Osteoblast (primary cell): ENCODE measurements around the gene TSPAN5. TPM values are rescaled to one million over a fixed set of nuclear protein-coding genes. Genes with fewer than 3 reads are reported as not detected.

ENCODE experiments used
- DNase-seq: peaks from one replicate; pipeline ENCODE4 v3.0.0; 2011; ENCODE audit warnings: low spot score, mixed read lengths; ENCODE audit not compliant: insufficient read length; ENCODE audit errors: missing footprints
- H2AFZ ChIP-seq: 2 replicates; pipeline ENCODE4 v1.6.0; 2011; ENCODE audit warnings: mild to moderate bottlenecking, low read length
- H3K27ac ChIP-seq: 2 replicates; pipeline ENCODE4 v1.5.1; 2011; ENCODE audit warnings: mild to moderate bottlenecking, low read depth, low read length, moderate library complexity
- H3K27me3 ChIP-seq: 2 replicates; pipeline ENCODE4 v1.6.0; 2012; ENCODE audit warnings: mild to moderate bottlenecking, control low read depth, inconsistent platforms, low read length, moderate library complexity; ENCODE audit not compliant: insufficient read depth
- H3K36me3 ChIP-seq: 2 replicates; pipeline ENCODE4 v1.5.1; 2011; ENCODE audit warnings: mild to moderate bottlenecking, low read length, control low read depth, moderate library complexity; ENCODE audit not compliant: insufficient read depth
- H3K4me1 ChIP-seq: 2 replicates; pipeline ENCODE4 v1.5.1; 2011; ENCODE audit warnings: mild to moderate bottlenecking, low read length, control low read depth, moderate library complexity; ENCODE audit not compliant: insufficient read depth
- H3K4me2 ChIP-seq: 2 replicates; pipeline ENCODE4 v1.6.0; 2011; ENCODE audit warnings: mild to moderate bottlenecking, low read length; ENCODE audit not compliant: insufficient read depth
- H3K4me3 ChIP-seq: fragments of 200-600 bp; sonication (generic); 3 replicates; pipeline ENCODE4 v1.5.1; 2012; ENCODE audit warnings: mild to moderate bottlenecking, low read length, inconsistent platforms; ENCODE audit not compliant: insufficient read depth
- H3K79me2 ChIP-seq: 2 replicates; pipeline ENCODE4 v1.6.0; 2012; ENCODE audit warnings: mild to moderate bottlenecking, low read length, control low read depth, inconsistent platforms; ENCODE audit not compliant: insufficient read depth
- H3K9me3 ChIP-seq: 2 replicates; pipeline ENCODE4 v1.5.1; 2011; ENCODE audit warnings: low read depth, low read length, control low read depth
- H4K20me1 ChIP-seq: 2 replicates; pipeline ENCODE4 v1.6.0; 2012; ENCODE audit warnings: mild to moderate bottlenecking, low read length, control low read depth; ENCODE audit not compliant: insufficient read depth
- total RNA-seq: library from RNA; depleted of rRNA; stranded (reverse); fragments of >200 nt; gene quantifications from 2 replicates; pipeline ENCODE4 v1.2.3, GENCODE V29; 2012
- TF ChIP-seq, protein P1 (sequence below): IDR thresholded peaks from 2 replicates; pipeline ENCODE4 v1.5.1; 2011; ENCODE audit warnings: mild to moderate bottlenecking, low read depth, low read length, moderate library complexity; ENCODE audit errors: extremely low read depth

Gene TSPAN5
- total RNA-seq, 1 donor, result 36.9 TPM

DNA sequence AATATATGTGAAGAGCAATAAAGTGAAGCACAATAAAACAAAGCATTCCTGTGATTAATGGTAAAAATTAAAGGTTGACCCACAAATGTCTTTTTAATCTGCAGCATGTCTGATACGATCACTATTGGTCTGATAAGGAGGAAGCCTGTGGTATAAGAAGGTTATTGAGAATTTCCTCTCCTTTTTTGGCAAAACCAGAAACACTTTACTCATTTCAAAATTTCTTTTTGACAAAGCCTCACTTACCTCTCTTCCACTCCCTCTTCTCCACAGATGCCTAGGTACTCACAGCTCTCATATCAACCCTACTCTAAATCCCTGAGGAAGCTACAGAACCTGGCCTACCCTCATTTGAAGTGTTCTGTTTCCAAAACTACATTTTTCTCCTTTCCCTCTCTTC, 56.1 kb downstream of the TSPAN5 start:
- Histone ChIP-seq H3K79me2 (peaks cover 83% of the 10 kb centered on the region), H3K27me3 (no peaks in the 10 kb centered on the region), H3K27ac (peak overlapping the region; percentile 10), H3K4me1 (peaks cover 25% of the 10 kb centered on the region), H3K9me3 (no peaks in the 10 kb centered on the region), H3K4me3 (no peak overlapping the region), H3K4me2 (no peak overlapping the region), H2AFZ (no peak overlapping the region), H3K36me3 (no peaks in the 10 kb centered on the region), H4K20me1 (no peaks in the 10 kb centered on the region)
- TF ChIP-seq, protein P1, sequence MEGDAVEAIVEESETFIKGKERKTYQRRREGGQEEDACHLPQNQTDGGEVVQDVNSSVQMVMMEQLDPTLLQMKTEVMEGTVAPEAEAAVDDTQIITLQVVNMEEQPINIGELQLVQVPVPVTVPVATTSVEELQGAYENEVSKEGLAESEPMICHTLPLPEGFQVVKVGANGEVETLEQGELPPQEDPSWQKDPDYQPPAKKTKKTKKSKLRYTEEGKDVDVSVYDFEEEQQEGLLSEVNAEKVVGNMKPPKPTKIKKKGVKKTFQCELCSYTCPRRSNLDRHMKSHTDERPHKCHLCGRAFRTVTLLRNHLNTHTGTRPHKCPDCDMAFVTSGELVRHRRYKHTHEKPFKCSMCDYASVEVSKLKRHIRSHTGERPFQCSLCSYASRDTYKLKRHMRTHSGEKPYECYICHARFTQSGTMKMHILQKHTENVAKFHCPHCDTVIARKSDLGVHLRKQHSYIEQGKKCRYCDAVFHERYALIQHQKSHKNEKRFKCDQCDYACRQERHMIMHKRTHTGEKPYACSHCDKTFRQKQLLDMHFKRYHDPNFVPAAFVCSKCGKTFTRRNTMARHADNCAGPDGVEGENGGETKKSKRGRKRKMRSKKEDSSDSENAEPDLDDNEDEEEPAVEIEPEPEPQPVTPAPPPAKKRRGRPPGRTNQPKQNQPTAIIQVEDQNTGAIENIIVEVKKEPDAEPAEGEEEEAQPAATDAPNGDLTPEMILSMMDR, result no peak
- no peak for DNase-seq

DNA sequence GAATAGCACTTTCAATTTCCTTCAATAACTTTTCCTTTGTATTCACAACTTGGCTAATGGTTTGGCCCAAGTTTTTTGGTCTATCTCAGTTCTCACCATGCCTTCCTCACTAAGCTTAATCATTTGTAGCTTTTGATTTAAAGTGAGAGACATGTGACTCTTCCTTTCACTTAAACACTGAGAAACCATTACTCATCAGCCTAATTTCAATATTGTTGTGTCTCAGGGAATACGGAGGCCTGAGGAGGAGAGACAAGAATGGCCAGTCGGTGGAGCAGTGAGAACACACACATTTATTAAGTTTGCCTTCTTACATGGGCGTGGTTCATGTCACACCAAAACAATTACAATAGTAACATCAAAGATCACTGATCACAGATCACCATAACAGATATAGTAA, 56.7 kb downstream of the TSPAN5 start:
- H2AFZ ChIP-seq, result no peak overlapping the region
- no peaks in the 10 kb centered on the region for H4K20me1 ChIP-seq

DNA sequence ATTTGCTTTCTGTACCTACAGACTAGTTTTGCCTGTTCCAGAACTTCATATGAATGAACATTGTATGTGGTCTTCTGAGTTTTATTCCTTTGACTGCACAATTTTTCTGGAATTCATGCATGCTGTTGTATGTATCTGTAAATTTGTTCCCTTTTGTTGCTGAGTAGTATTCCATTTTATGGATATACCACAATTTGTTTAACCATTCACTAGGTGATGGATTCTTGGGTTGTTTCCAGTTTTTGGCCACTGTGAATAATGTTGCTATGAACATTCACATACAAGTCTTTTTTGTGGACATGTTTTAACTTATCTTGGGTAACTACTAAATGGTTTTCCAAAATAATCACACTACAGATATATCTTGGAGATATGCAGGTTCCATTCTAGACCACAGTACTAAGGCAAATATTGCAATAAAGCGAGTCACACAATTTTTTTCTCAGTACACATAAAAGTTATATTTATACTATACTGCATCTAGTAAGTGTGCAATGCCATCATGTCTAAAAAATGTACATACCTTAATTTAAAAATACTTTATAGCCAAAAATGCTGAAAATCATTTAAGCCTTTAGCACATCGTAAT, 58.7 kb downstream of the TSPAN5 start:
- no peak overlapping the region for H3K4me3 ChIP-seq
- H3K27ac ChIP-seq, result no peak overlapping the region
- H4K20me1 ChIP-seq, result no peaks in the 10 kb centered on the region
- H3K9me3 ChIP-seq, result no peaks in the 10 kb centered on the region
- no peaks in the 10 kb centered on the region for H3K27me3 ChIP-seq
- H3K79me2 ChIP-seq, result peaks cover 58% of the 10 kb centered on the region
- H2AFZ ChIP-seq, result no peak overlapping the region
- TF ChIP-seq, protein P1, result no peak
- no peak for DNase-seq
- H3K36me3 ChIP-seq, result no peaks in the 10 kb centered on the region
- peaks cover 16% of the 10 kb centered on the region for H3K4me1 ChIP-seq
- H3K4me2 ChIP-seq, result no peak overlapping the region

More for the DNA sequence above, 56.7 kb downstream of the TSPAN5 start:
- peak overlapping the region; percentile 10 for H3K27ac ChIP-seq
- TF ChIP-seq, protein P1, result peak; percentile 17
- no peak overlapping the region for H3K4me3 ChIP-seq
- peak overlapping the region; percentile 30 for H3K4me2 ChIP-seq
- no peaks in the 10 kb centered on the region for H3K36me3 ChIP-seq
- H3K4me1 ChIP-seq, result peaks cover 25% of the 10 kb centered on the region
- no peaks in the 10 kb centered on the region for H3K27me3 ChIP-seq
- DNase-seq, result peak; percentile 69
- H3K79me2 ChIP-seq, result peaks cover 77% of the 10 kb centered on the region
- no peaks in the 10 kb centered on the region for H3K9me3 ChIP-seq

DNA sequence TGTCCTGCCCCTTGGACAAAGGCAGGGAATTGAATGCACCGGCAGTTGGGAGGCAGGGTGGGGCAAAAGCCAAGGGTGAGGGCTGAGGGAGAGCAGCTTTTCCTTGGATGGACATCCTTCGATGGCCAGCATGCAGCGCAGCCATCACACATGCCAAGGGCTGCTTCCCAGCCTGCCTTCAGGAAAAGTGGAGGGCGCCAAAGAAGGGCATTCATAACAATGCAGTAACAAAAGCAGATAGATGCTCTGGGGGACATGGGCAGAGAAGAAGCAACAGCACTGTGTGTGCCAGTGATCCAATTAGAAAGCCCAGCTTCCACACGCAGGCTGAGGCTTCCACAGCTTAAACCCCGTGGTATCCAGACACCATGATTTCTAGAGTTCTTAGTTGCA, 71.5 kb downstream of the TSPAN5 start:
- H3K36me3 ChIP-seq, result no peaks in the 10 kb centered on the region
- peaks cover 4% of the 10 kb centered on the region for H4K20me1 ChIP-seq
- no peak overlapping the region for H2AFZ ChIP-seq
- no peak for DNase-seq
- H3K4me3 ChIP-seq, result no peak overlapping the region
- TF ChIP-seq, protein P1, result no peak
- no peak overlapping the region for H3K27ac ChIP-seq
- no peaks in the 10 kb centered on the region for H3K4me1 ChIP-seq
- peaks cover 83% of the 10 kb centered on the region for H3K79me2 ChIP-seq
- H3K9me3 ChIP-seq, result no peaks in the 10 kb centered on the region
- no peak overlapping the region for H3K4me2 ChIP-seq
- no peaks in the 10 kb centered on the region for H3K27me3 ChIP-seq
